C4-2B (cell line): Measurements from ENCODE around the gene UGCG.

Source experiments
- ZFX ChIP-seq: fragments of 450-650 bp; IDR thresholded peaks from 2 replicates; pipeline ENCODE4 v1.6.1; 2017
- TF ChIP-seq, protein P1 (sequence below): fragments of 450-650 bp; conservative IDR thresholded peaks from 2 replicates; pipeline ENCODE4 v1.5.1; 2017; ENCODE audit warnings: mild to moderate bottlenecking

DNA sequence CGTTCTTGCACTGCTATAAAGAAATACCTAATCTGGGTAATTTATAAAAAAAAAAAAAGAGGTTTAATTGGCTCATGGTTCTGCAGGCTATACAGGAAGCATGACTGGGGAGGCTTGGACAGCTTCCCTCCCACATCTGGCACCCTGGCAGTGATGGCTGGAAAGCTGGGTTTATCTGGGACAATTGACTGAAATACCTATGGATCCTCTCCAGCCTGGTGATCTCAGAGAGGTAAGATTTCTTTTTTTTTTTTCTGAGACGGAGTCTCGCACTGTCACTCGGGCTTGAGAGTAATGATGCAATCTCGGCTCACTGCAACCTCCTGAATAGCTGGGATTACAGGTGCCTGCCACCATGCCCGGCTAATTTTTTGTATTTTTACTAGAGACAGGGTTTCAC, 22.7 kb upstream of the UGCG start:
- TF ChIP-seq, protein P1, sequence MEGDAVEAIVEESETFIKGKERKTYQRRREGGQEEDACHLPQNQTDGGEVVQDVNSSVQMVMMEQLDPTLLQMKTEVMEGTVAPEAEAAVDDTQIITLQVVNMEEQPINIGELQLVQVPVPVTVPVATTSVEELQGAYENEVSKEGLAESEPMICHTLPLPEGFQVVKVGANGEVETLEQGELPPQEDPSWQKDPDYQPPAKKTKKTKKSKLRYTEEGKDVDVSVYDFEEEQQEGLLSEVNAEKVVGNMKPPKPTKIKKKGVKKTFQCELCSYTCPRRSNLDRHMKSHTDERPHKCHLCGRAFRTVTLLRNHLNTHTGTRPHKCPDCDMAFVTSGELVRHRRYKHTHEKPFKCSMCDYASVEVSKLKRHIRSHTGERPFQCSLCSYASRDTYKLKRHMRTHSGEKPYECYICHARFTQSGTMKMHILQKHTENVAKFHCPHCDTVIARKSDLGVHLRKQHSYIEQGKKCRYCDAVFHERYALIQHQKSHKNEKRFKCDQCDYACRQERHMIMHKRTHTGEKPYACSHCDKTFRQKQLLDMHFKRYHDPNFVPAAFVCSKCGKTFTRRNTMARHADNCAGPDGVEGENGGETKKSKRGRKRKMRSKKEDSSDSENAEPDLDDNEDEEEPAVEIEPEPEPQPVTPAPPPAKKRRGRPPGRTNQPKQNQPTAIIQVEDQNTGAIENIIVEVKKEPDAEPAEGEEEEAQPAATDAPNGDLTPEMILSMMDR, result no peak
- TF ChIP-seq ZFX, result no peak
